Adipocyte (in vitro differentiated cells): ENCODE results near the gene SLC43A3.
A peak's percentile ranks its signal among the peaks of the same experiment; 100 is the strongest.

Experiments
- DNase-seq: peaks from one replicate; pipeline ENCODE4 v3.0.0-alpha.2; 2015; ENCODE audit warnings: low read depth
- H3K27me3 ChIP-seq: replicated peaks from 2 replicates; pipeline ENCODE4 v1.7.0; 2013; ENCODE audit warnings: mild to moderate bottlenecking, low read length, moderate library complexity; ENCODE audit not compliant: control insufficient read depth, insufficient read depth
- H3K36me3 ChIP-seq: 2 replicates; pipeline ENCODE4 v1.7.0; 2013; ENCODE audit warnings: low read length, mild to moderate bottlenecking, moderate library complexity; ENCODE audit not compliant: control insufficient read depth, insufficient read depth, severe bottlenecking
- H3K4me1 ChIP-seq: 2 replicates; pipeline ENCODE4 v1.7.0; 2013; ENCODE audit warnings: mild to moderate bottlenecking, low read length, moderate library complexity; ENCODE audit not compliant: control insufficient read depth, insufficient read depth
- H3K4me3 ChIP-seq: 2 replicates; pipeline ENCODE4 v1.7.0; 2013; ENCODE audit warnings: mild to moderate bottlenecking, low read length, moderate library complexity
- H3K9ac ChIP-seq: 2 replicates; pipeline ENCODE4 v1.7.0; 2013; ENCODE audit warnings: mild to moderate bottlenecking, low read length, moderate library complexity
- H3K9me3 ChIP-seq: 2 replicates; pipeline ENCODE4 v1.7.0; 2013; ENCODE audit warnings: mild to moderate bottlenecking, low read length, moderate library complexity; ENCODE audit not compliant: control insufficient read depth

The SLC43A3 gene

DNA sequence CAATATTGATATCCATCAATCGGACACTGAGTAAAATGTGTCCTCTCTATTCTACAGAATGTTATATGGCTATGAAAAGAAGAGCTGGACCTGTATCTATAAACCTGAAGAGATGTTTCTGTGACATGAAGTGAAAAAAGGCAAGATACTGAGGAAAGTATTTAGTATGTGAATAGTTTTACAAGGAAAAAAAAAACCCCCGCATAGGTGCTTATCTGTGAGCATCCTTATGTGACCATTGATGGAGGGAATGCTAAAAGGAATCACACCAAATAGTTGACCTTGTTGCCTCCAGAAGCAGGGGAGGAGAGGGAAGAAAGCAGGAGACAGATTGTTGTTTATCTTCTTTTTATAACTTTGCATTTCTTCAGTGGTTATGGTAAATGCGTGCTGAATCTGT is 35.8 kb downstream of the SLC43A3 start:
- H3K27me3 ChIP-seq: no peaks in the 10 kb centered on the region
- H3K9ac ChIP-seq: no peak overlapping the region
- no peaks in the 10 kb centered on the region for H3K36me3 ChIP-seq
- DNase-seq: no peak
- peaks cover 10% of the 10 kb centered on the region for H3K4me1 ChIP-seq
- no peak overlapping the region for H3K4me3 ChIP-seq
- no peaks in the 10 kb centered on the region for H3K9me3 ChIP-seq

- no peak for DNase-seq
These were observed 36.4 kb downstream of the SLC43A3 start, which contains the start of gene PRG2 for GRCh38 chr11:57390535-57390934. Gene PRG2 (minus strand): TSS chr11:57390650. CDS start chr11:57389944, 706 bp downstream.

DNA sequence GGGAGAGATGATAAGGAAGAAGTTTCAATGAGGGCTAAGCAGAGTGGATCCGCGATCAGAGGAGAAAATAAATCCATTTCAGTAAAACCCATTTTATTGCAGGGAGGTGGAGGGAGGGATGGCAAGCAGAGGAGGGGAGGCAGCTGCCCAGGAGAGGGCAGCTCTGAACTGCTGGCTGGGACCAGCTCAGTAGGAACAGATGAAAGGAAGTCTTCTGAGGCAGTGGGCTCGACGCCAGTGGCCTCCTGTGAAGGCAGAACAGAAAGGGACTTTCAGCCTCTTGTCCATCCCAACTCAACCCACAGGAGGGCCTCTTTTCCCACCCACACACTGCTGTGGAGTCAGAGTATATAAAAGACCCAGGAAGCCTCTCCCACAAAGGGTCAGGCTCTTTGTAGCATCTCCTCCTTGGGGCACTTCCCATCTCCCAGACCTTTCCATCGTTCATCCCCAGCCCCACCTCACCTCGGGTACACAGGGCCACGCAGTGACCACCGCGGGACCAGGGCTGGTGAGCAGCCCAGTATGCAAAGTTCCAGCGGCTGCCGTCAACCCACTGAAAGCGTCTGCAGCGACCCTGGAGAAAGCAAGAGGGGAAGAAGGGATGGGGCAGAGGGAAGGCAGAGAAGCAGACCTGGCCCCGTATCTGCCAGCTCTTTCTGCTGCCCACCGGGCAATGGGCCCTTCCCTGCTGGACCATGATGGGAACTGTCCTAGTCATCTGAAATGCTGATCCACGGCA is 39.5 kb downstream of the SLC43A3 start:
- Histone ChIP-seq H3K4me1 (peaks cover 11% of the 10 kb centered on the region), H3K27me3 (no peaks in the 10 kb centered on the region), H3K9ac (no peak overlapping the region), H3K4me3 (no peak overlapping the region), H3K36me3 (no peaks in the 10 kb centered on the region), H3K9me3 (no peaks in the 10 kb centered on the region)
- no peak for DNase-seq

More at GRCh38 chr11:57390535-57390934, 36.4 kb downstream of the SLC43A3 start, which contains the start of gene PRG2:
- Histone ChIP-seq H3K27me3 (no peaks in the 10 kb centered on the region), H3K36me3 (no peaks in the 10 kb centered on the region), H3K4me3 (no peak within 1 kb of the TSS), H3K9me3 (no peaks in the 10 kb centered on the region), H3K4me1 (peaks cover 11% of the 10 kb centered on the region), H3K9ac (no peak within 1 kb of the TSS)

DNA sequence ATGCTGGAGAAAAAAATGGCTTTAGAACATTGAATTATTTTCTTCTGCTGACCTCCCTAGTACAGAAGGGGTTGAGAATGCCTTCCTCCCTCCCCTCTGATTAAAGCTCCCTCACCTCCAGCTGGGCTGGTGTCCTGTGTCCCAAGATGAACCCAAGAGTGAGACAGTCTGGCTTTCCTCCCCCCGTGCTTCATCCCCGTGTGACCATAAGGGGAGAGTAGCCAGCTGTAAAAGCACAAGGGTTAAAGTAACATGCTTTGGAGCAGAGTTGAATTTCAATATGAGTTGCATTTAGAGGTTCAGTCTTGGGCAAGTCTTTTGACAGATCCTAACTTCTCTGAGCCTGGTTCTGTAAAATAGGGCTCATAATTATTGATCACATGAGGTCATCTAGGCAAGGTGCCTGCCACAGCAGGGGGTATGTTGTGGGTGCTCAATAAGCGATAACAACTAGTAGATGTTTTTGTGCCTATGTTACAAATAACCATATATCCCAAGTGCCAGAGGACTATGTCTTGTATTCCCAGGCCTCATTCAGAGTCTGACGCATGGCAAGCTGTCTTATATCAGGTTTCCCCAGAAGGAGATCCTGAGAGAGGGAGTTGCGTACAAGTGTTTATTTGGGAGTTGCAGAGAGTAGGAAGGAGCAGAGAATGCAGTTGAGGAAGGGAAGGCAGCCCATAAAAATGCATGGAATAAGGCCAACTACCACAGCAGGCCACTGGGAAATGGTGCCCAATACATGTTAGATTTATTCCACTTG is 40.6 kb downstream of the SLC43A3 start:
- Histone ChIP-seq H3K36me3 (no peaks in the 10 kb centered on the region), H3K4me3 (no peak overlapping the region), H3K9me3 (no peaks in the 10 kb centered on the region), H3K9ac (no peak overlapping the region), H3K4me1 (peaks cover 11% of the 10 kb centered on the region), H3K27me3 (no peaks in the 10 kb centered on the region)
- DNase-seq: no peak

- Histone ChIP-seq H3K9ac (no peak within 1 kb of the TSS), H3K4me3 (no peak within 1 kb of the TSS), H3K9me3 (no peaks in the 10 kb centered on the region), H3K36me3 (no peaks in the 10 kb centered on the region), H3K27me3 (no peaks in the 10 kb centered on the region), H3K4me1 (no peaks in the 10 kb centered on the region)
- no peak for DNase-seq
These were observed 45.9 kb downstream of the SLC43A3 start, which contains the start of gene PRG3 for GRCh38 chr11:57380975-57381374. Gene PRG3 (minus strand): TSS chr11:57381150. CDS start chr11:57380708, 442 bp downstream.

GRCh38 chr11:57379732-57380131 is 47.2 kb downstream of the SLC43A3 start:
- Histone ChIP-seq H3K36me3 (no peaks in the 10 kb centered on the region), H3K27me3 (no peaks in the 10 kb centered on the region), H3K9ac (no peak overlapping the region), H3K9me3 (no peaks in the 10 kb centered on the region), H3K4me3 (no peak overlapping the region), H3K4me1 (no peaks in the 10 kb centered on the region)
- DNase-seq: peak; percentile 30

GRCh38 chr11:57378186-57378585 is 48.7 kb downstream of the SLC43A3 start:
- Histone ChIP-seq H3K4me3 (no peak overlapping the region), H3K27me3 (no peaks in the 10 kb centered on the region), H3K4me1 (no peaks in the 10 kb centered on the region), H3K9ac (no peak overlapping the region), H3K36me3 (no peaks in the 10 kb centered on the region), H3K9me3 (no peaks in the 10 kb centered on the region)
- no peak for DNase-seq

- H3K9ac ChIP-seq: no peak overlapping the region
- H3K36me3 ChIP-seq: no peaks in the 10 kb centered on the region
- DNase-seq: no peak
- H3K27me3 ChIP-seq: no peaks in the 10 kb centered on the region
- H3K9me3 ChIP-seq: no peaks in the 10 kb centered on the region
- H3K4me3 ChIP-seq: no peak overlapping the region
- no peaks in the 10 kb centered on the region for H3K4me1 ChIP-seq
These were observed 49.8 kb downstream of the SLC43A3 start for GRCh38 chr11:57377107-57377506.

DNA sequence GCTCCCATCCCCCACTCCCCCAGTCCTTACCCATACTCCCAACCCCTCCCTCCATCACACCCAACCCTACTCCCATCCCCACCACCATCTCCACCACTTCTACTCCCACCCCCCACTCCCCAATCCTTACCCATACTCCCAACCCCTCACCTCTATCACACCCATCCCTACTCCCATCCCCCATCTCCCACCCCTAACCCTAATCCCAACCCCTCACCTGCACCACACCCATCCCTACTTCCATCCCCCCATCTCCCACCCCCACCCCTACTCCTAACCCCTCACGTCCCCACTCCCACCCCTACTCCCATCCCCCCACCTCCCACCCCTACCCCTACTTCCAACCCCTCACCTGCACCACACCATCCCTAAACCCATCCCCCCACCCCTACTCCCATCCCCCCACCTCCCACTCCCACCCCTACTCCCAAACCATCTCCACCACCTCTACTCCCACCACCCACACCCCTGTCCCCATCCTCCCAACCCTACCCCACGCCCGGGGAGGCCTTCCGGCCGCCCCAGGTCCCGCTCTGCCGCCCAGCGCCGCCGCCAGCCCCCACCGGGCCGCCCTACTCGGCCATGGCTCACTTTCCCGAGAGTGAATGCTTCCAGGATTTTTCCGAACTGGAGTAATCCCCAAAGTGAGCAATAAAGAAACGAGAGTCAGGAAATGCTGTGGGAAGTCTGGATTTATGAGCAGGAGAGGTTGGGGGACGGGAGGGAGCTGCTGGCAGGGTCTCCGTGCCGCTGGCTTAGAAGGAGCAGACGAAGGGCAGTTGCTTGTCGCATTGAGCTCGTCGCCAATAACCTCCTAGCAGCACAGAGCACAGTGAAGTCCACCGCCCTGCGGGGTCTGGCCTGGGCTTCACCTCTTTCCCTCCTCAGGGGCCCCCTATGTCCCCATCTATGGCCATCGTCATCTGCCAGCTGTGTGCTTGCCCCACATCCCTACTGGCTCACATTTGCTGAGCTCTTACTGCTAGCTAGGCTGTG is 50.5 kb downstream of the SLC43A3 start:
- H3K9ac ChIP-seq: no peak overlapping the region
- no peaks in the 10 kb centered on the region for H3K9me3 ChIP-seq
- H3K4me3 ChIP-seq: no peak overlapping the region
- H3K4me1 ChIP-seq: no peaks in the 10 kb centered on the region
- DNase-seq: no peak
- no peaks in the 10 kb centered on the region for H3K36me3 ChIP-seq
- no peaks in the 10 kb centered on the region for H3K27me3 ChIP-seq

- no peak for DNase-seq
- no peaks in the 10 kb centered on the region for H3K27me3 ChIP-seq
These were observed 51.4 kb downstream of the SLC43A3 start for GRCh38 chr11:57375490-57375889.

More at GRCh38 chr11:57375490-57375889, 51.4 kb downstream of the SLC43A3 start:
- Histone ChIP-seq H3K9ac (no peak overlapping the region), H3K4me1 (no peaks in the 10 kb centered on the region), H3K9me3 (no peaks in the 10 kb centered on the region), H3K36me3 (no peaks in the 10 kb centered on the region), H3K4me3 (no peak overlapping the region)
